ENCODE measurements around the gene IL9.

GRCh38 chr5:135874461-135874860 is 21.2 kb downstream of the IL9 start:
- TF ChIP-seq CTCF (IDR thresholded peaks at IDR 0.05), result no peak
- TF ChIP-seq POLR2A (IDR thresholded peaks at IDR 0.05), result no peak
